Endodermal cell (in vitro differentiated cells): ENCODE data around the gene APBA2. TPM values are rescaled to one million over a fixed set of nuclear protein-coding genes. Genes with fewer than 3 reads are reported as not detected.

Source experiments
- DNase-seq: peaks from one replicate; pipeline ENCODE4 v3.0.0-alpha.2; 2017
- H3K27ac ChIP-seq: 2 replicates; pipeline ENCODE4 v1.5.1; 2013; ENCODE audit warnings: mild to moderate bottlenecking, low read depth, low read length, moderate library complexity
- H3K27me3 ChIP-seq: 2 replicates; pipeline ENCODE4 v1.6.1; 2013; ENCODE audit warnings: mild to moderate bottlenecking, low read length, moderate library complexity; ENCODE audit not compliant: insufficient read depth, control insufficient read depth, poor library complexity, severe bottlenecking
- H3K36me3 ChIP-seq: 2 replicates; pipeline ENCODE4 v1.7.0; 2013; ENCODE audit warnings: mild to moderate bottlenecking, low read length, moderate library complexity; ENCODE audit not compliant: control insufficient read depth, insufficient read depth
- H3K4me1 ChIP-seq: one replicate; pipeline ENCODE4 v1.7.0; 2013; ENCODE audit warnings: low read length; ENCODE audit not compliant: control insufficient read depth, insufficient read depth
- H3K4me3 ChIP-seq: 2 replicates; pipeline ENCODE4 v1.5.1; 2013; ENCODE audit warnings: mild to moderate bottlenecking, low read length, moderate library complexity
- H3K9ac ChIP-seq: 2 replicates; pipeline ENCODE4 v1.6.1; 2013; ENCODE audit warnings: mild to moderate bottlenecking, low read length, moderate library complexity; ENCODE audit not compliant: poor library complexity, severe bottlenecking; ENCODE audit errors: extremely low read depth
- H3K9me3 ChIP-seq: 2 replicates; pipeline ENCODE4 v1.6.1; 2013; ENCODE audit warnings: mild to moderate bottlenecking, low read length, moderate library complexity; ENCODE audit not compliant: control insufficient read depth
- H3K27ac Mint-ChIP-seq: 2 replicates; pipeline ENCODE4 v1.8.0; 2020; ENCODE audit warnings: mixed read lengths
- H3K27me3 Mint-ChIP-seq: 2 replicates; pipeline ENCODE4 v1.8.0; 2021; ENCODE audit warnings: mild to moderate bottlenecking, mixed read lengths; ENCODE audit not compliant: insufficient read depth
- H3K36me3 Mint-ChIP-seq: 2 replicates; pipeline ENCODE4 v1.8.0; 2020; ENCODE audit warnings: low read depth, mixed read lengths
- H3K4me1 Mint-ChIP-seq: 2 replicates; pipeline ENCODE4 v1.8.0; 2020; ENCODE audit warnings: mixed read lengths
- H3K4me3 Mint-ChIP-seq: 2 replicates; pipeline ENCODE4 v1.8.0; 2020; ENCODE audit warnings: mild to moderate bottlenecking, moderate library complexity, mixed read lengths
- H3K9me3 Mint-ChIP-seq: 2 replicates; pipeline ENCODE4 v1.8.0; 2020; ENCODE audit warnings: mild to moderate bottlenecking, mixed read lengths
- CTCF ChIP-seq: fragments of 200-600 bp; sonication (generic); conservative IDR thresholded peaks from 2 replicates; pipeline ENCODE4 v1.5.0; 2021; ENCODE audit warnings: antibody characterized with exemption, mild to moderate bottlenecking
- WGBS, 2 experiments: methylation state at CpG; one replicate each; pipeline versions ENCODE4 v1.1.5 to v1.1.7; 2013; ENCODE audit warnings: missing lambda C conversion rate in 2 of 2, mixed read lengths in 1 of 2; ENCODE audit not compliant: insufficient coverage in 1 of 2, insufficient read length in 1 of 2; 5-methylcytosine and 5-hydroxymethylcytosine counted together
- total RNA-seq, 2 donors: library from RNA; stranded (reverse); fragmentation: NEBNext Ultra II Directional in 1 of 2; extraction: Animal tissue kit (Norgen Biotek cat#: 25700) in 1 of 2; gene quantifications; 2 replicates in 1 of 2; 3 replicates in 1 of 2; pipeline ENCODE4 v1.2.1, GENCODE V29; 2021

The APBA2 gene
- total RNA-seq, 2 donors from 2014 or later, result 27.1 to 27.3 TPM

GRCh38 chr15:29035336-29036285 is 149.8 kb downstream of the APBA2 start:
- H3K9ac ChIP-seq, result no peak overlapping the region
- H3K36me3 Mint-ChIP-seq, result peaks cover 6% of the 10 kb centered on the region
- no peaks in the 10 kb centered on the region for H3K27me3 ChIP-seq
- H3K27ac ChIP-seq, result no peak overlapping the region
- H3K4me1 Mint-ChIP-seq, result peaks cover 10% of the 10 kb centered on the region
- H3K9me3 ChIP-seq, result no peaks in the 10 kb centered on the region
- no peak for DNase-seq
- H3K36me3 ChIP-seq, result no peaks in the 10 kb centered on the region
- peaks cover 11% of the 10 kb centered on the region for H3K9me3 Mint-ChIP-seq
- no peak overlapping the region for H3K4me3 ChIP-seq
- no peaks in the 10 kb centered on the region for H3K4me1 ChIP-seq
- no peak overlapping the region for H3K27ac Mint-ChIP-seq
- no peaks in the 10 kb centered on the region for H3K27me3 Mint-ChIP-seq
- H3K4me3 Mint-ChIP-seq, result no peak overlapping the region
- WGBS, 2 experiments, result 87 to 94% methylated on average over 9 to 14 of the region's 14 CpGs
- TF ChIP-seq CTCF, result no peak

GRCh38 chr15:29037997-29038705 is 152.4 kb downstream of the APBA2 start:
- H3K36me3 ChIP-seq, result no peaks in the 10 kb centered on the region
- Mint-ChIP-seq H3K4me3 (no peak overlapping the region), H3K9me3 (peaks cover 4% of the 10 kb centered on the region), H3K36me3 (no peaks in the 10 kb centered on the region), H3K27me3 (no peaks in the 10 kb centered on the region), H3K4me1 (peaks cover 10% of the 10 kb centered on the region), H3K27ac (no peak overlapping the region)
- 91 to 97% methylated on average over 6 to 9 of the region's 9 CpGs for WGBS, 2 experiments
- no peak overlapping the region for H3K4me3 ChIP-seq
- no peaks in the 10 kb centered on the region for H3K4me1 ChIP-seq
- TF ChIP-seq CTCF, result no peak
- no peaks in the 10 kb centered on the region for H3K9me3 ChIP-seq
- H3K27ac ChIP-seq, result no peak overlapping the region
- no peak overlapping the region for H3K9ac ChIP-seq
- DNase-seq, result no peak
- H3K27me3 ChIP-seq, result no peaks in the 10 kb centered on the region

- no peaks in the 10 kb centered on the region for H3K4me1 ChIP-seq
- no peak for TF ChIP-seq CTCF
- H3K27ac Mint-ChIP-seq, result peak overlapping the region; percentile 6
- H3K9me3 ChIP-seq, result no peaks in the 10 kb centered on the region
- 89 to 90% methylated on average over 11 to 13 of the region's 13 CpGs for WGBS, 2 experiments
- H3K27ac ChIP-seq, result no peak overlapping the region
- H3K9ac ChIP-seq, result no peak overlapping the region
- H3K36me3 Mint-ChIP-seq, result no peaks in the 10 kb centered on the region
- no peaks in the 10 kb centered on the region for H3K36me3 ChIP-seq
- no peaks in the 10 kb centered on the region for H3K27me3 ChIP-seq
- no peak for DNase-seq
- no peak overlapping the region for H3K4me3 Mint-ChIP-seq
- peaks cover 4% of the 10 kb centered on the region for H3K9me3 Mint-ChIP-seq
- H3K4me1 Mint-ChIP-seq, result peaks cover 10% of the 10 kb centered on the region
- H3K27me3 Mint-ChIP-seq, result no peaks in the 10 kb centered on the region
- H3K4me3 ChIP-seq, result no peak overlapping the region
These were observed 153.9 kb downstream of the APBA2 start for GRCh38 chr15:29039466-29040369.
